Hematopoietic multipotent progenitor cell (in vitro differentiated cells): ENCODE measurements around the gene PRKCQ. TPM values are rescaled to one million over a fixed set of nuclear protein-coding genes. Genes with fewer than 3 reads are reported as not detected.

Source experiments
- DNase-seq, 3 donors: peaks; one replicate each; pipeline ENCODE4 v3.0.0-alpha.2; 2011 to 2015; ENCODE audit warnings: low read depth in 2 of 3, low spot score in 2 of 3
- total RNA-seq: library from RNA; depleted of rRNA; stranded (reverse); fragments of >200 nt; gene quantifications from one replicate; pipeline ENCODE4 v1.2.3, GENCODE V29; 2012

Gene PRKCQ
- 36.6 TPM for total RNA-seq

GRCh38 chr10:6579904-6580278 lies at the start of gene PRKCQ:
PRKCQ (minus strand) TSS chr10:6580276; CDS start chr10:6515135, 65,141 bp downstream.
- no peak for DNase-seq

DNA sequence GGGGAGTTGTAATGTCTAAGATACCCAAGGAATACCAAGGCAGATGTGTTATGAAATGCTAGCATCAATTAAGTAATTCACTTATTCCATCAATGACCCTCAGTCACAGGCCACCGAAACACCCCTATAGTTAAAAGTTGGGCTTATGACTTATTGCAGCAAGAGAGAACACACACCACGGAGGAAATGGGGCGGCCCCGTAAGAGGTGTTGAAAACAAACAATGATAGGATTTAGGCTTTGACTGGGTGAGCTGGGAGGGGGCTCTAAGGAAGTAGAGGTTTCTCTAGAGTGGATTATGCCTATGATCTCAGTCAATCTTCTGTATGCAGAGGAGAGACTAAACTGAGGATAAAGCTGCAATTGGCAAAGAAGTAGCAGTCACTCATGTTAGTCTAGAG lies 45.4 kb upstream of the PRKCQ start:
- no peak for DNase-seq

DNA sequence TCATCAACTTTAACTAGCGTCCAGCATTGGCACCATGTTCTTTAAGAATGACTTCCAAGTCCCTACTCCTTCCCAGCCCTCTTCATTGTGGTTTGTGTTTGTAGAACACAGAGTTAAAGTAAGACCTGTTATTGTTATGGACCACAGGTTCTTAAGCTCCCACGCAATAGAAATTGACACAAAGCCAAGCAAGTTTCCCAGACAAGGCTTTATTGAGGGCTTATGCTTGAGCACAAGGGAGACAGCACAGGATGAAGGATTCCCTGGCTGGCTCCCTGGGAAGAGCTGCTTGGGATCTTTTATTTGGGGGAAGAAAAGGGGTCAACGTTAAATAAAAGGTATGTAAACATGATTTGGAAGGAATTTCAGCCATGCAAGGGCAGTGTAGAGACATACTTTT lies 44.3 kb upstream of the PRKCQ start:
- DNase-seq, result no peak

DNA sequence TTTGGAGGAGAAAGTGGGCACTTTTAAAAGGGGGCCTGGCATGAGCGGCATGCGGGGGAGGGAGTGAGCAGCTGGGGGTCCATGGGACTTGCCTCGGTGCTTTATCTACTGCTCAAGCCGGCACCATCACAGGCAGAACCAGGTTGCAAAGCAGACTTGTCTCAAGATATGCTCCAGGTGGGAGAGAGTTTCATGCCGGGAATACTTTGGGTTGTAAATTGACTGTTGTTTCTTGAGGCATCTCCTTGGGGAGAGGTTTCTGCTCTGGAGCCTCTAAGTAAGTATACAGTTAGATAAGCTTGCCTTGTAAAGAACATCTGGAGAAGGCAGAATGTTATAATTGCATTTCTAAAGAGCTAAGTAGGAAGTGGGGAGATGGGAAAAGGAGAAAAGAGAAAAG lies 42.8 kb upstream of the PRKCQ start:
- no peak for DNase-seq

DNA sequence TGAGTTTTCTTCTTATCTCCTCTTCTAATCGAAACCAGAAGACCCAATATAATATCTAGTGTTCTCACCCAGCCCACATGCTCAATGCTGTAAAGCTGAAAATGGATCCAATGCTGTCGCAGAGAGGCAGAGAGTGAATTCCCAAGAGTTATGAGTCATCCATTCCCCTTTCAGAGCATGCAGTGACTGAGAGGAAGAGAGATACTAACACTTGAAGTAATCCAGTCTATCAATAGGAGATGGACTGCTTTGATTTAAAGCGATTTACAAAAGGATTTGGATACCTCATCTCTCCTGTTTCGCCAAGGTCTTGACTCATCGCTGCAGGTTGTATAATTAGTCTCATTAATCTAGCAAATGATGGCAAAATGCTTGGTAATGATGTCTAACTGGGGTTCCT lies 41.5 kb upstream of the PRKCQ start:
- DNase-seq, result no peak

DNA sequence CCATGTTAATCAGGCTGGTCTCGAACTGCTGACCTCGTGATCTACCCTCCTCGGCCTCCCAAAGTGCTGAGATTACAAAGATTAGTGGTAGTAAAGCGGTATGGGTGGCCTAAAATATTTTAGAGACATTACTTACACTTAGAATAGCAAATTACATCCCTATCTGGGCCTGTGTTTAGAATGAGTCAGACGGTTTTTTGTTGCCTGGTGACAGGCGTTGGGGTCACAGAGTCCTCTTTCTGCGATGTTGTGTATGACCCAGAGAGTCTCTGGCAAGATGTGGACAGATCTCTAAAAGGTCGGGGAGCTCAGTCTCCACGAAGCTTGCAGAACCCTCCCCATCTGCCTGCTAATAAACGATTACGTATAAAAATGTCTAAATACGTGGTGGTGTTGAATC lies 39.6 kb upstream of the PRKCQ start:
- DNase-seq, result no peak

- no peak for DNase-seq
Measured at GRCh38 chr10:6618340-6618739, 38.3 kb upstream of the PRKCQ start.

DNA sequence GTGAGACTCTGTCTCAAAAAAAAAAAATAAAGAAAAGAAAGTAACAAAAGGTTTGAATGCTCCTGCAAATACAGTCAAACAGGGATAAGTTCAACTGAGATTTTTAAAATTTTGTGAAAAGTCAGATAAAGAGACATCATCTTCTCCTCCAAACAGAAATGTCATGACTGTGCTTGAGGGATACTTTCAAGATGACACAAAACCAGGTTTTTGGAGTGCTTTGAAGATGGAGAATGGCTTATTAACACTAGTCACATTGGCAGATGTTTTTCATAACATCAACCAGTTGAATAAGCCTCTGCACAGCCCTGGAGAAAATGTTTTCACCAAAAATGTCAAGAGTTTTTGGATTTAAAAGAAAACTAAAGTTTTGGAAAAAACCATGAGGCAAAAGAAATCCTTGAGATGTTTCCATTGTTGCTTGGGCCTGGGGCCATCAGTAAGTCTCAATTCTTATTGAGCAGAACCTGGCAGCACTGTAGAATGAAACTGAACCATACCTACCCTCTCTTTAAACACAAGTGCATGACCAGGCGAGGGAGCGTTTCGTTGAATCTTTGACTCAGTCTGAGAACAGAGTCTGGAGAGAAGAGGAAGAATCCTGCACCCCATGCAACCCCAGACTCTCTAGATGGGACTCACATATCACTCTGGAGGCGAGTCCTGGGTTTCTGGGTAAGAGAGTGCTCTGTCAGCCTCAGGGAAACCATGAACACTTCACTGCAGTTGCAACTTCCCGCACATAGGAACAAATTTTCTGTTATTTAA lies 37.4 kb upstream of the PRKCQ start:
- DNase-seq, result no peak

DNA sequence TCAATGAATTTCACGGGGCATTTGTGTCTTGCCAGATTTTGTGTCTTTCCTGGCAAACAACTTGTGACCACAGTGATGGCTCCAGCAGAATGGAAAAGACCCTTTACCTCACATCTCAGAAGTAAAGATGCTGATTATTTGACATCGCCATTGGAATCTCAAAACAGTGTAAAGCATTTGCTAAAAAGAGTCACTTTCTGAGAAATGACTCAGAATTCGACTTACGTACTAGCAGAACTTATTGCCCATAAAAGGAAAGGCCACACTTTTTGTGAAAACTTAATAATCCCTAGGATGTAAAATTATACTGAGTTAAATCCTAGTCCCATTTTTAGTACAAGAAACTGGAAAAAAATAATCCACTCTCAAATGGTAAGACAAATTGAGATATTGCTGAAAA lies 35.9 kb upstream of the PRKCQ start:
- no peak for DNase-seq

DNA sequence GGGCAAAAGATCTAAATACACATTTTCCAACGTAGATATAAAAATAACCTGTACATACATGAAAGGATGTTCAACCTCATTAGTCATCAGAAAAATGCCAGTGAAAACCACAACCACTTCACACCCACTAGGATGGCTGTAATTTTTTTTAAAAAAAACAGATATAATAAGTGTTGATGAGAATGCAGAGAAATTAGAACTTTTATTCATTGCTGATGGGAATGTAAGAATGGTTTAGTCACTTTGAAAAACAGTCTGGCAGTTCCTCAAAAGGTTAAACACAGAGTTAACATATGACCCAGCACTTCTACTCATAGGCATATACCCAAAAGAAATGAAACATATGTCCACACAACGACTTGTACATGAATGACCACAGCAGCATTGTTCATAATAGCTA lies 32.3 kb upstream of the PRKCQ start:
- peak in 2 of 3 donors; percentile 29 to 53 for DNase-seq

DNA sequence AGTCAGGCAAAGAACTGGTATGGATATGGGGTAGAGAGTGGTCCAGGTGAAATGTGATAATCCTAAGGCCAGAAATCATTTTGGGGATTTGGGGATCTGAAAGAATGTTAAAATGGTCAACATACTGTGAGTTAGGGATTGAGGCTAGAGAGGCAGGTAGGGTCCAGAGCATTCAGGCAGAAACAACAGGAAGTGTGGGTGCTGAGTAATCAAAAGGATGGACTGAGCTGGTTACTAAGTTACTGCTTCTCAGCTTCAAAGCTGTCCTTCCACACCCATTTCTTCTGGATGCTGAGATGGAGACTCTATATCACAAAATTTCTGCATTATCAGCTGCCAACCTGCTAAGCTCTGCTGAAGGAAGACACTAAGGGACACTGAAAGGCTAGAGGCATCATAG lies 30.6 kb upstream of the PRKCQ start:
- DNase-seq, result no peak

DNA sequence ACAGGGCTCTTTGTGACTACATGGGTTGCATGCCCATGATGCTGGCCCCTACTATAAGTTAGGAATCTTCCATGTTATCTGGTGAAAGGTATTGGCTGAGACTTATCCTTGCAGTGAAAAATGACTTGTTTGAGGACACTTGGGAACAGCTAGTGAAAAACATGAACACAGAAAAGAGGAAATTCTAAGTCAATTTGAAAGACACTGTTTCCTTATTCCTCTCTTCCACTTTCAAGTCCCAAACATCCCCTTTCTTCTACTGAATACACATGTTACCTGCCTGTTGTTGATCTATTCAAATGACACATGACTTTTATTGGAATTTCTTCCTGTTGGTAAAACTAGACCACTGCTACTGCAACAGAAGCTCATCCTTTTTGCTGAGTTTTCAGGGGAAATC lies 29.5 kb upstream of the PRKCQ start:
- DNase-seq, result no peak

DNA sequence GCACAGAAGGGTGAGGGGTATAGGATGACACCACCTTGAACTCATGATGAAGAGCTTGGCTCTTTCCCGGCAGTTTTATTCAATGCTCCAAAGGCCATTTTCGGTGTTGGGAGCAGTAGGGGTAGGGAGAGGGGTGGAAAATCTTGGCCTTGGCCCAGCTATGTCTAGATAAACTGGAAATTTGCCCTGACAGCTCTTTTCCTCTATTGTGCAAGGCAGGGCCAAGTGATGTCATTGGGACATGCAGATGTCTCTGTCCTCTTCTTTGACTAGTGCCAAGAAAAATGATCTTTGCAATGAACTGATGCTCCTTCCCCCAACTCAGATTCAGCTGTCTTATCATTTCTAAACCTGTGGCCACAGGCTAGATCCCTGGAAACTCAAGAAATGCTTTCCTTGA lies 27.7 kb upstream of the PRKCQ start:
- DNase-seq, result no peak

GRCh38 chr10:6607182-6607581 lies 27.1 kb upstream of the PRKCQ start:
- DNase-seq, result peak in 1 of 3 donors; percentile 34

DNA sequence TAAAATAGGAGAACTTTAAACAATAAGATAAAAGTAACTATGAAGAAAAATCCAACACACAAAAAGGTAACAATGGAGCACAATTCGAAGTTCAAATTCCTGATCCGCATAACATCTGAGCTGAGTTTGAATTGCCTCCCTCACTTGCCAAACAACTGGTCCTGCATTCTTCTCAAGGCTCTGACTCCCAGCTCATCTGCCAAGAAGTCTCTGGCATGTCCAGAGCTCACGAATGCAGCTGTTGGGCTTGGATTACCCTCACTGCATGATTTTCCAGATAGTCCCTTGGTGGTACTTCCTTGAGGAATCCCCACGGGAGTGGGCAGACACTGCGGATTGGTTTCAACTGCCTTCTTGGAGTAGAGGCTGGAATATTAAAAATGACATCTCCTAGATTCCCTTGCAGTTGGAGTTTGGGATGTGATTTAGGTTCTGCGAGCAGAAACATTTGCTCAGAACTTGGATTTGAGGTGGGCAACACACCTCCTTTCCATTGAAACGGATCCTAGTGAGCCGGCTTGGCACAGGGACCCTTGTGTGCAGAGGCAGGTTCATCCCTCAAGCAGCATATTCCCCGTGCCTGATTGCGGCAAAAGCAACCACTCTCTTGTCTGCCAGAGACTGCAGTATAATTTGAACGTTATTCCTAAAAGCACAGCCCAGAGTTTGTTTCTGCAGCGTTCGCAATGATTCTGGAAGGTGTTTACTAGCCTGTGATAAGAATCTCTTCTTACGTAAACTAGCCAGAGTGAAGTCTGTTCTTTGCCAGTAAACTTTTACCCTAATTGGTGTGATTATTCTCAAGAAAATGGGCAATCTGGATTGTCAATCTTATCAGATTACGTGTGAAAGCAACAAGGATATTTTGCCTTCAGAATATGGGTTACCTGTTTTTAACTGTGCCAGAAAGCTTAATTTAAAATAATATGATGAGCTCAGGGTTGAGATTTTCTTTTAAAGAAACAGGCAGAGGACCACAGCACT lies 23.4 kb upstream of the PRKCQ start:
- no peak for DNase-seq

DNA sequence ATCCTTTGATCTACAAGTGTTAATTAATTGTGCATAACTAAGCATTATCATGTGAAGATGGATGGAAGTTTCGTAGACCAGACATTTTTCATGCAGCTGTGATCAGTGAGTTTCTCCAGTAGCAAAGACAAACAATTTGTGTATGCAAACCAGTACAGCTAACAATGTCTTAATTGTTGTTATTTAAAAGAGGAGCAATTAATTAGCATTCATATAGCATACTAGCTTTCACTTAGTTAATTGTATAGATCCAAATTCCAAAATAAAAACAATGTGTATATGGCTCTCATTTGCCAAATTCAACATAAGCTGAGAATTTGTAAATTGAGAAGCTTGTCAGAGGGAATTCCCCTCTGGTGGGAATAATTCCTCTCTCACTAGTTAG lies 22.6 kb upstream of the PRKCQ start:
- no peak for DNase-seq

- no peak for DNase-seq
Measured at GRCh38 chr10:6602026-6602699, 22.1 kb upstream of the PRKCQ start.

- DNase-seq, result no peak
Measured at GRCh38 chr10:6601246-6601805, 21.2 kb upstream of the PRKCQ start.

- DNase-seq, result no peak
Measured at GRCh38 chr10:6600224-6600987, 20.3 kb upstream of the PRKCQ start.

GRCh38 chr10:6598679-6599078 lies 18.6 kb upstream of the PRKCQ start:
- DNase-seq, result no peak
